Mesenchymal stem cell (in vitro differentiated cells and primary cell): Measurements from ENCODE around the gene PRMT1.
A peak's percentile ranks its signal among the peaks of the same experiment; 100 is the strongest.

Source experiments
- DNase-seq: peaks from one replicate; pipeline ENCODE4 v3.0.0-alpha.2; 2013
- H2AFZ ChIP-seq: one replicate; pipeline ENCODE4 v1.6.1; 2013; ENCODE audit warnings: low read depth, mild to moderate bottlenecking, control low read depth, inconsistent platforms, low read length, moderate library complexity
- H2AK5ac ChIP-seq: 2 replicates; pipeline ENCODE4 v1.6.1; 2013; ENCODE audit warnings: low read length, moderate library complexity, mild to moderate bottlenecking, inconsistent platforms; ENCODE audit not compliant: severe bottlenecking
- H2BK120ac ChIP-seq: one replicate; pipeline ENCODE4 v1.6.1; 2013; ENCODE audit warnings: low read depth, mild to moderate bottlenecking, inconsistent platforms, low read length, moderate library complexity
- H2BK12ac ChIP-seq, 2 experiments: one replicate each; pipeline ENCODE4 v1.6.1; 2013; ENCODE audit warnings: inconsistent platforms in 2 of 2, low read length in 2 of 2, mild to moderate bottlenecking in 2 of 2, moderate library complexity in 2 of 2, control low read depth in 1 of 2
- H2BK15ac ChIP-seq: one replicate; pipeline ENCODE4 v1.6.1; 2013; ENCODE audit warnings: mild to moderate bottlenecking, low read depth, inconsistent platforms; ENCODE audit not compliant: poor library complexity, severe bottlenecking
- H2BK5ac ChIP-seq: 2 replicates; pipeline ENCODE4 v1.6.1; 2013; ENCODE audit warnings: low read depth, mild to moderate bottlenecking, low read length, control low read depth, inconsistent platforms; ENCODE audit not compliant: poor library complexity, severe bottlenecking
- H3K14ac ChIP-seq, 2 experiments: one replicate each; pipeline ENCODE4 v1.6.1; 2013; ENCODE audit warnings: inconsistent platforms in 2 of 2, low read length in 2 of 2, control low read depth in 1 of 2, mild to moderate bottlenecking in 1 of 2, moderate library complexity in 1 of 2
- H3K18ac ChIP-seq, 2 experiments: one replicate each; pipeline ENCODE4 v1.6.1; 2013; ENCODE audit warnings: inconsistent platforms in 2 of 2, low read length in 2 of 2, control low read depth in 1 of 2, low read depth in 1 of 2, mild to moderate bottlenecking in 1 of 2
- H3K23ac ChIP-seq, 2 experiments: one replicate each; pipeline ENCODE4 v1.6.1; 2013; ENCODE audit warnings: inconsistent platforms in 2 of 2, low read length in 2 of 2, mild to moderate bottlenecking in 2 of 2, moderate library complexity in 2 of 2, control low read depth in 1 of 2
- H3K27ac ChIP-seq: 2 replicates; pipeline ENCODE4 v1.5.1; 2013; ENCODE audit warnings: mild to moderate bottlenecking, moderate library complexity, low read length, control low read depth, inconsistent platforms; ENCODE audit not compliant: poor library complexity, severe bottlenecking
- H3K27me3 ChIP-seq, 2 experiments: 2 replicates each; pipeline versions ENCODE4 v1.6.1 to v1.7.0; 2013; ENCODE audit warnings: low read length in 2 of 2, mild to moderate bottlenecking in 2 of 2, moderate library complexity in 2 of 2, control low read depth in 1 of 2, inconsistent platforms in 1 of 2; ENCODE audit not compliant: control insufficient read depth in 1 of 2, insufficient read depth in 1 of 2
- H3K36me3 ChIP-seq, 2 experiments: 2 replicates each; pipeline versions ENCODE4 v1.6.1 to v1.7.0; 2013; ENCODE audit warnings: low read length in 2 of 2, control low read depth in 1 of 2, inconsistent platforms in 1 of 2, low read depth in 1 of 2, mild to moderate bottlenecking in 1 of 2; ENCODE audit not compliant: insufficient read depth in 2 of 2, control insufficient read depth in 1 of 2
- H3K4ac ChIP-seq, 2 experiments: one replicate each; pipeline ENCODE4 v1.6.1; 2013; ENCODE audit warnings: inconsistent platforms in 2 of 2, low read length in 2 of 2, mild to moderate bottlenecking in 2 of 2, moderate library complexity in 2 of 2, control low read depth in 1 of 2, low read depth in 1 of 2
- H3K4me1 ChIP-seq: 2 replicates; pipeline ENCODE4 v1.6.1; 2013; ENCODE audit warnings: low read depth, low read length, control low read depth; ENCODE audit not compliant: control insufficient read depth, insufficient read depth
- H3K4me2 ChIP-seq: 2 replicates; pipeline ENCODE4 v1.6.1; 2013; ENCODE audit warnings: low read length, mild to moderate bottlenecking, inconsistent platforms; ENCODE audit not compliant: poor library complexity, severe bottlenecking
- H3K4me3 ChIP-seq, 2 experiments: 2 replicates each; pipeline versions ENCODE4 v1.5.1 to v1.7.0; 2013; ENCODE audit warnings: low read length in 2 of 2, mild to moderate bottlenecking in 2 of 2, control low read depth in 1 of 2, low read depth in 1 of 2; ENCODE audit not compliant: insufficient read depth in 1 of 2
- H3K79me1 ChIP-seq: replicated peaks from 2 replicates; pipeline ENCODE4 v1.6.1; 2013; ENCODE audit warnings: mild to moderate bottlenecking, control low read depth, low read length, inconsistent platforms; ENCODE audit not compliant: poor library complexity, severe bottlenecking
- H3K9ac ChIP-seq: 2 replicates; pipeline ENCODE4 v1.7.0; 2013; ENCODE audit warnings: mild to moderate bottlenecking, low read length, moderate library complexity
- H3K9me3 ChIP-seq: 2 replicates; pipeline ENCODE4 v1.7.0; 2013; ENCODE audit warnings: mild to moderate bottlenecking, low read length; ENCODE audit not compliant: control insufficient read depth
- H4K8ac ChIP-seq: one replicate; pipeline ENCODE4 v1.6.1; 2013; ENCODE audit warnings: inconsistent platforms, mild to moderate bottlenecking, low read length, moderate library complexity
- H4K91ac ChIP-seq: one replicate; pipeline ENCODE4 v1.6.1; 2013; ENCODE audit warnings: mild to moderate bottlenecking, low read length, inconsistent platforms
- WGBS: methylation state at CpG from one replicate; pipeline ENCODE4 v1.1.7; 2013; ENCODE audit warnings: mixed read lengths; 5-methylcytosine and 5-hydroxymethylcytosine counted together

The PRMT1 gene

GRCh38 chr19:49669516-49669915, 7.6 kb upstream of the PRMT1 start:
- Histone ChIP-seq H4K8ac (no peak overlapping the region), H3K14ac (no peak overlapping the region), H2AFZ (no peak overlapping the region), H3K4ac (no peak overlapping the region), H2AK5ac (no peak overlapping the region), H3K4me1 (peaks cover 13% of the 10 kb centered on the region), H3K18ac (no peak overlapping the region), H2BK12ac (no peak overlapping the region), H3K36me3 (peaks cover 17 to 27% of the 10 kb centered on the region in 2 experiments), H4K91ac (no peak overlapping the region), H3K27me3 (no peaks in the 10 kb centered on the region), H2BK120ac (no peak overlapping the region), H3K23ac (no peak overlapping the region), H3K9me3 (no peaks in the 10 kb centered on the region), H3K9ac (no peak overlapping the region), H3K4me3 (no peak overlapping the region), H3K27ac (no peak overlapping the region), H3K79me1 (peaks cover 28% of the 10 kb centered on the region), H2BK5ac (no peak overlapping the region), H3K4me2 (no peak overlapping the region), H2BK15ac (no peak overlapping the region)
- WGBS = 95% methylated on average over 3 of the region's 3 CpGs
- DNase-seq = no peak

GRCh38 chr19:49672131-49672919, 4.7 kb upstream of the PRMT1 start:
- Histone ChIP-seq H2BK12ac (no peak overlapping the region), H3K9ac (peak overlapping the region; percentile 73), H3K4ac (peak overlapping the region in 1 of 2 experiments; percentile 83), H3K79me1 (peaks cover 19% of the 10 kb centered on the region), H2BK15ac (peak overlapping the region; percentile 63), H2BK120ac (no peak overlapping the region), H2AK5ac (no peak overlapping the region), H3K4me1 (peaks cover 9% of the 10 kb centered on the region), H2BK5ac (no peak overlapping the region), H4K91ac (peak overlapping the region; percentile 61), H3K4me3 (no peak overlapping the region), H3K23ac (no peak overlapping the region), H4K8ac (peak overlapping the region; percentile 95), H3K27ac (no peak overlapping the region), H2AFZ (no peak overlapping the region), H3K14ac (no peak overlapping the region), H3K9me3 (no peaks in the 10 kb centered on the region), H3K4me2 (peak overlapping the region; percentile 67), H3K36me3 (peaks cover 17 to 27% of the 10 kb centered on the region in 2 experiments), H3K27me3 (no peaks in the 10 kb centered on the region), H3K18ac (peak overlapping the region in 1 of 2 experiments; percentile 81)
- WGBS = 29% methylated on average over 27 of the region's 28 CpGs
- DNase-seq = peak; percentile 79

GRCh38 chr19:49676136-49676783, 811 bp upstream of the PRMT1 start:
- 4% methylated on average over 27 of the region's 27 CpGs for WGBS
- Histone ChIP-seq H2AFZ (no peak overlapping the region), H3K4me1 (peaks cover 35% of the 10 kb centered on the region), H3K27ac (peak overlapping the region; percentile 96), H3K9me3 (no peaks in the 10 kb centered on the region), H3K79me1 (no peaks in the 10 kb centered on the region), H4K8ac (peak overlapping the region; percentile 86), H3K4ac (no peak overlapping the region), H2BK5ac (peak overlapping the region; percentile 98), H2BK120ac (no peak overlapping the region), H2AK5ac (peak overlapping the region; percentile 88), H3K4me3 (peak overlapping the region; percentile 37 to 72), H4K91ac (no peak overlapping the region), H3K27me3 (no peaks in the 10 kb centered on the region), H3K36me3 (peaks cover 3 to 18% of the 10 kb centered on the region in 2 experiments), H3K18ac (peak overlapping the region; percentile 64 to 95), H3K4me2 (peak overlapping the region; percentile 73), H3K23ac (no peak overlapping the region), H3K9ac (peak overlapping the region; percentile 98), H2BK15ac (peak overlapping the region; percentile 80), H3K14ac (no peak overlapping the region), H2BK12ac (peak overlapping the region; percentile 82 to 87)
- peak; percentile 95 for DNase-seq

- Histone ChIP-seq H2BK120ac (no peak overlapping the region), H3K4me1 (peaks cover 36% of the 10 kb centered on the region), H3K27me3 (no peaks in the 10 kb centered on the region), H3K4me3 (peak overlapping the region; percentile 98 to 99), H3K9me3 (no peaks in the 10 kb centered on the region), H3K79me1 (no peaks in the 10 kb centered on the region), H2AK5ac (no peak overlapping the region), H3K23ac (no peak overlapping the region), H2BK5ac (no peak overlapping the region), H2AFZ (no peak overlapping the region), H3K18ac (peak overlapping the region in 1 of 2 experiments; percentile 98), H4K8ac (no peak overlapping the region), H3K36me3 (peaks cover 7 to 22% of the 10 kb centered on the region in 2 experiments), H3K4ac (no peak overlapping the region), H4K91ac (no peak overlapping the region), H3K4me2 (peak overlapping the region; percentile 66), H3K9ac (peak overlapping the region; percentile 98), H3K14ac (no peak overlapping the region), H2BK15ac (no peak overlapping the region), H2BK12ac (no peak overlapping the region), H3K27ac (no peak overlapping the region)
- WGBS = under 1% methylated on average over 34 of the region's 34 CpGs
- peak; percentile 100 for DNase-seq
Observed at GRCh38 chr19:49676784-49677230, 264 bp upstream of the PRMT1 start.
